SK-N-MC (cell line): ENCODE data around the gene KRT17.

Experiments
- EZH2 ChIP-seq: fragments of 200-600 bp; sonication (generic); IDR thresholded peaks from one replicate; pipeline ENCODE4 v1.6.1; 2017; ENCODE audit warnings: antibody characterized with exemption
- FOXP2 ChIP-seq: optimal IDR thresholded peaks from 2 replicates; pipeline ENCODE3; 2011; ENCODE audit warnings: mild to moderate bottlenecking, moderate library complexity; ENCODE audit not compliant: insufficient read depth; ENCODE audit errors: extremely low read length, control extremely low read depth
- POLR2AphosphoS5 ChIP-seq: IDR thresholded peaks from 2 replicates; pipeline ENCODE4 v1.6.1; 2012; ENCODE audit warnings: mild to moderate bottlenecking, low read depth, low read length, borderline replicate concordance

GRCh38 chr17:41632482-41633105 is 8.2 kb upstream of the KRT17 start:
- no peak for TF ChIP-seq POLR2AphosphoS5
- no peak for TF ChIP-seq EZH2
- TF ChIP-seq FOXP2: no peak
